Left lobe of liver (tissue), 2 donors: Measurements from ENCODE around the gene BATF. TPM values are rescaled to one million over a fixed set of nuclear protein-coding genes. Genes with fewer than 3 reads are reported as not detected.

Experiments used
- ATAC-seq: fragments of 200-7000 bp; cut with Tn5 transposase; one replicate; pipeline ENCODE4 v1.9.1; 2020; ENCODE audit warnings: mild to moderate bottlenecking, moderate library complexity
- DNase-seq: peaks from one replicate; pipeline ENCODE4 v3.0.0-alpha.2; 2020; ENCODE audit warnings: low spot score
- total RNA-seq: library from RNA; stranded (reverse); gene quantifications from one replicate; pipeline ENCODE4 v1.2.1, GENCODE V29; 2021
- donor health status: DM: no; HTN: no; CAD: no; lungs with moderate emphysema.
- donor health status: DM: no; HTN: yes; CAD: no.

The BATF gene
- total RNA-seq, 1 donor from 2014 or later: 1.4 TPM

DNA sequence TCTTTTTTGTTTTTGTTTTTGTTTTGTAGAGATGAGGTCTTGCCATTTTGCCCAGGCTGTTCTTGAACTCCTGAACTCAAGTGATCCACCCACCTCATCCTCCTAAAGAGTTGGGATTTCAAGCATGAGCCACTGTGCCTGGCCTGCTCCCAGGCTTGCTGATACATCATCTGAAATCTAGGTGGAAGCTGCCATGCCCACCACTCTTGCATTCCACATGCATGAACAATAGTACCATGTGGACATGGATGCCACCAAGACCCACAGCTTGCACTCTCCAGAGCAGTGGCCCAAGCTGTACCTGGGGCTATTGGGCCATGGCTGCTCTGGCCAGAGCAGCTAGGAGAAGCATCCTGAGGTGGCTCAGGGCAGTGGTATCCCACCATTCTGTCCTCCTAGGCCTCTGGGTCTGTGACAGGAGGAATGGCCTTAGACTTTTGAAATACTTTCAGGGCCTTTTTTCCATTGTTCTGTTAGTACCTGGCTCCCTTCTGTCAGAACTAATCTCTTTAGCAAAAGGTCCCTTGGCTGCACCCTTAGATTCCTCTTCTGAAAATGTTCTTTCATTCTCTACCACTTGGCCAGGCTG lies 69.8 kb downstream of the BATF start:
- DNase-seq (no peak), ATAC-seq (no peak)

DNA sequence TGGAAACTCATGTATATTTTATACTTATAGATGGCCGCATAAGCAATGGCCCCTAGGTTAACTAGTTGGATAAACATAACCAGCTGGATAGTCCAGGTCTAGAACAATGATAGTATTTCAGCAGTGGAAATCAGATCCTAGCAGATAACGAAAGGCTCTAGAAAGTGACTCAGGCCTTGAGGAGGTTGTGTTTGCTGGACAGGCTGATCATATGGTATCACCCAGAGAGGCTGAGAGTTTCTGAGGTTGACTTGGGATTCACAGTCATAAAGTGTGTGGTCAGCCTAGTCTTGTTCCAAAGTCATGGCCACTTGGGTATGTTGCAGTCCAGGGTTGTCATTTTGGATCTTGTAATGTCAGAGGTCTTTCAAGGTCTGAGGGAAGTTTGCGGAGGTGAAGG lies 73.0 kb downstream of the BATF start:
- DNase-seq: no peak
- ATAC-seq: no peak

Other genes starting within 250 kb of the BATF start
- 13.1 TPM for gene FOS, start 243.6 kb upstream of the BATF start, total RNA-seq
- gene JDP2, start 94.4 kb upstream of the BATF start, total RNA-seq: 12.8 TPM
- gene FLVCR2, start 56.2 kb downstream of the BATF start, total RNA-seq: 20.9 TPM
- 17.9 TPM for gene ERG28, start 138.4 kb downstream of the BATF start, total RNA-seq
- gene TTLL5, start 138.8 kb downstream of the BATF start, total RNA-seq: 9.5 TPM